ENCODE measurements around the gene SH3BGRL2. TPM values are rescaled to one million over a fixed set of nuclear protein-coding genes. Genes with fewer than 3 reads are reported as not detected.
A peak's percentile ranks its signal among the peaks of the same experiment; 100 is the strongest.

Gene SH3BGRL2
- total RNA-seq, 1 experiment from 2014 or later = 27.4 TPM

- Histone ChIP-seq H3K27ac (no peak overlapping the region), H3K9me3 (ENCODE audit: insufficient read depth, low read depth) (no peaks in the 10 kb centered on the region), H3F3A (ENCODE audit: insufficient read depth, low read depth) (no peaks in the 10 kb centered on the region), H3K4me1 (replicated peaks; ENCODE audit: insufficient read depth) (no peaks in the 10 kb centered on the region), H3K4me2 (no peak overlapping the region), H3K79me2 (ENCODE audit: low read depth) (no peaks in the 10 kb centered on the region), H3K27me3 (ENCODE audit: insufficient read depth, low read depth) (no peaks in the 10 kb centered on the region), H3K36me3 (ENCODE audit: low read depth) (no peaks in the 10 kb centered on the region), H4K20me1 (ENCODE audit: insufficient read depth) (no peaks in the 10 kb centered on the region), H3K9me2 (ENCODE audit: insufficient read depth) (no peaks in the 10 kb centered on the region), H2AFZ (no peak overlapping the region), H3K4me3 (no peak overlapping the region)
- TF ChIP-seq EZH2 (IDR thresholded peaks at IDR 0.05; ENCODE audit: low read depth) (no peak), CTCF (conservative IDR thresholded peaks at IDR 0.05) (no peak)
- BruUV-seq (replicated peaks) = no TSS peak
- ChIA-PET CTCF (no interaction called here), POLR2A (ENCODE audit: unreplicated experiment) (no interaction called here)
- DNase-seq = no peak
- intact Hi-C loops (cut with micrococcal nuclease; ENCODE audit: unreplicated experiment) = loop anchor here (5.0 to 10.0 kb wide), 2 partner anchors 245 to 637 kb away; partner anchors contain the start of gene PHIP
Measured at GRCh38 chr6:79712144-79712543, 81.0 kb downstream of the SH3BGRL2 start.

- no peaks in the 10 kb centered on the region for H3K36me3 ChIP-seq (ENCODE audit: low read depth)
- BruUV-seq (replicated peaks) = no TSS peak
- H3K4me3 ChIP-seq = no peak overlapping the region
- ChIA-PET POLR2A (ENCODE audit: unreplicated experiment) (no interaction called here), CTCF (no interaction called here)
- H3K79me2 ChIP-seq (ENCODE audit: low read depth) = no peaks in the 10 kb centered on the region
- no peaks in the 10 kb centered on the region for H3K9me2 ChIP-seq (ENCODE audit: insufficient read depth)
- H3K27me3 ChIP-seq (ENCODE audit: insufficient read depth, low read depth) = no peaks in the 10 kb centered on the region
- no peaks in the 10 kb centered on the region for H3K9me3 ChIP-seq (ENCODE audit: insufficient read depth, low read depth)
- no peak overlapping the region for H3K4me2 ChIP-seq
- no peaks in the 10 kb centered on the region for H3F3A ChIP-seq (ENCODE audit: insufficient read depth, low read depth)
- intact Hi-C loops (cut with micrococcal nuclease; ENCODE audit: unreplicated experiment) = loop anchor here (1.0 to 10.0 kb wide), 3 partner anchors 142 to 638 kb away; partner anchors contain the start of gene PHIP
- H2AFZ ChIP-seq = no peak overlapping the region
- H3K4me1 ChIP-seq (replicated peaks; ENCODE audit: insufficient read depth) = no peaks in the 10 kb centered on the region
- H4K20me1 ChIP-seq (ENCODE audit: insufficient read depth) = no peaks in the 10 kb centered on the region
- no peak overlapping the region for H3K27ac ChIP-seq
- no peak for DNase-seq
- TF ChIP-seq EZH2 (IDR thresholded peaks at IDR 0.05; ENCODE audit: low read depth) (no peak), CTCF (conservative IDR thresholded peaks at IDR 0.05) (no peak)
Measured at GRCh38 chr6:79712616-79713135, 81.5 kb downstream of the SH3BGRL2 start.

GRCh38 chr6:79713701-79714322 lies 82.7 kb downstream of the SH3BGRL2 start:
- ChIA-PET CTCF (no interaction called here), POLR2A (ENCODE audit: unreplicated experiment) (no interaction called here)
- intact Hi-C loops (cut with micrococcal nuclease; ENCODE audit: unreplicated experiment) = loop anchor here (1.0 to 10.0 kb wide), 3 partner anchors 144 to 639 kb away; partner anchors contain the start of gene PHIP
- Histone ChIP-seq H3K27ac (no peak overlapping the region), H3K79me2 (ENCODE audit: low read depth) (no peaks in the 10 kb centered on the region), H4K20me1 (ENCODE audit: insufficient read depth) (no peaks in the 10 kb centered on the region), H3K9me2 (ENCODE audit: insufficient read depth) (no peaks in the 10 kb centered on the region), H3F3A (ENCODE audit: insufficient read depth, low read depth) (no peaks in the 10 kb centered on the region), H3K36me3 (ENCODE audit: low read depth) (no peaks in the 10 kb centered on the region), H3K9me3 (ENCODE audit: insufficient read depth, low read depth) (no peaks in the 10 kb centered on the region), H3K4me1 (replicated peaks; ENCODE audit: insufficient read depth) (no peaks in the 10 kb centered on the region), H3K4me2 (no peak overlapping the region), H3K4me3 (no peak overlapping the region), H3K27me3 (ENCODE audit: insufficient read depth, low read depth) (no peaks in the 10 kb centered on the region), H2AFZ (no peak overlapping the region)
- peak in 1 of 2 experiments; percentile 45 for DNase-seq
- TF ChIP-seq EZH2 (IDR thresholded peaks at IDR 0.05; ENCODE audit: low read depth) (no peak), CTCF (conservative IDR thresholded peaks at IDR 0.05) (peak; percentile 75)
- BruUV-seq (replicated peaks) = no TSS peak
